Retinal pigment epithelial cell (primary cell): Measurements from ENCODE around the gene TMEM42.
A peak's percentile ranks its signal among the peaks of the same experiment; 100 is the strongest.

Source experiments
- DNase-seq: peaks from one replicate; pipeline ENCODE4 v3.0.0-alpha.2; 2010; ENCODE audit warnings: low read depth
- H3K4me3 ChIP-seq: 2 replicates; pipeline ENCODE4 v1.5.1; 2011; ENCODE audit warnings: mild to moderate bottlenecking, low read length, control low read depth, moderate library complexity
- TF ChIP-seq, protein P1 (sequence below): conservative IDR thresholded peaks from 2 replicates; pipeline ENCODE4 v1.5.1; 2011; ENCODE audit warnings: low read depth, low read length, control low read depth, inconsistent platforms

The TMEM42 gene

DNA sequence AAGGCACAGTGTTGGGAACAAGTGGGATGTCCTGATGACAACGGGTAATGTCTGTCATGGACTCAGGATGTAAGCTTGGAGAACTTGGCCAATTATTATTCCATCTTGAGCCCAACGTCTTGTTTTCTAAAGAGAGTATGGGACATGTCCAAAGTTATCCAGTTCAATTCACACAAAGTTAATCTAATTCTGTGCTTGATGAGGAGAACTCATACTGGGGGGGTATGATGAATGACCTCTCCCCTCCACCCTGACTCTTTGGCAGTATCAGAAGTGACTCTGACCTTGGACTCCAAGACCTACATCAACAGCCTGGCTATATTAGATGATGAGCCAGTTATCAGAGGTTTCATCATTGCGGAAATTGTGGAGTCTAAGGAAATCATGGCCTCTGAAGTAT is 49.0 kb downstream of the TMEM42 start:
- no peak overlapping the region for H3K4me3 ChIP-seq
- TF ChIP-seq, protein P1, sequence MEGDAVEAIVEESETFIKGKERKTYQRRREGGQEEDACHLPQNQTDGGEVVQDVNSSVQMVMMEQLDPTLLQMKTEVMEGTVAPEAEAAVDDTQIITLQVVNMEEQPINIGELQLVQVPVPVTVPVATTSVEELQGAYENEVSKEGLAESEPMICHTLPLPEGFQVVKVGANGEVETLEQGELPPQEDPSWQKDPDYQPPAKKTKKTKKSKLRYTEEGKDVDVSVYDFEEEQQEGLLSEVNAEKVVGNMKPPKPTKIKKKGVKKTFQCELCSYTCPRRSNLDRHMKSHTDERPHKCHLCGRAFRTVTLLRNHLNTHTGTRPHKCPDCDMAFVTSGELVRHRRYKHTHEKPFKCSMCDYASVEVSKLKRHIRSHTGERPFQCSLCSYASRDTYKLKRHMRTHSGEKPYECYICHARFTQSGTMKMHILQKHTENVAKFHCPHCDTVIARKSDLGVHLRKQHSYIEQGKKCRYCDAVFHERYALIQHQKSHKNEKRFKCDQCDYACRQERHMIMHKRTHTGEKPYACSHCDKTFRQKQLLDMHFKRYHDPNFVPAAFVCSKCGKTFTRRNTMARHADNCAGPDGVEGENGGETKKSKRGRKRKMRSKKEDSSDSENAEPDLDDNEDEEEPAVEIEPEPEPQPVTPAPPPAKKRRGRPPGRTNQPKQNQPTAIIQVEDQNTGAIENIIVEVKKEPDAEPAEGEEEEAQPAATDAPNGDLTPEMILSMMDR: no peak
- no peak for DNase-seq

DNA sequence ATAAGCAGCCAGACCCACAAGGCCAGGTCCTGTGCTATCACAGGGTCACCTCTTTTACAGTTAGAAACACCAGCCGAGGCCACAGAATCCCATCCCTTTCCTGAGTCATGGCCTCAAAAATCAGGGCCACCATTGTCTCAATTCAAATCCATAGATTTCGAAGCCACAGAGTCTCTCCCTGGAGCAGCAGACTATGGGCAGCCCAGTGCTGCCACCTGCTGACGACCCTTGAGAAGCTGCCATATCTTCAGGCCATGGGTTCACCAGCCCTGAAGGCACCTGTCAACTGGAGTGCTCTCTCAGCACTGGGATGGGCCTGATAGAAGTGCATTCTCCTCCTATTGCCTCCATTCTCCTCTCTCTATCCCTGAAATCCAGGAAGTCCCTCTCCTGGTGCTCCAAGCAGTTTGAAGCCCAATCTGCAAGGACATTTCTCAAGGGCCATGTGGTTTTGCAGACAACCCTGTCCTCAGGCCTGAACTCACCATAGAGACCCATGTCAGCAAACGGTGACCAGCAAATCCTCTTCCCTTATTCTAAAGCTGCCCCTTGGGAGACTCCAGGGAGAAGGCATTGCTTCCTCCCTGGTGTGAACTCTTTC is 52.3 kb downstream of the TMEM42 start:
- peak; percentile 24 for DNase-seq
- no peak overlapping the region for H3K4me3 ChIP-seq
- TF ChIP-seq, protein P1: peak; percentile 91

DNA sequence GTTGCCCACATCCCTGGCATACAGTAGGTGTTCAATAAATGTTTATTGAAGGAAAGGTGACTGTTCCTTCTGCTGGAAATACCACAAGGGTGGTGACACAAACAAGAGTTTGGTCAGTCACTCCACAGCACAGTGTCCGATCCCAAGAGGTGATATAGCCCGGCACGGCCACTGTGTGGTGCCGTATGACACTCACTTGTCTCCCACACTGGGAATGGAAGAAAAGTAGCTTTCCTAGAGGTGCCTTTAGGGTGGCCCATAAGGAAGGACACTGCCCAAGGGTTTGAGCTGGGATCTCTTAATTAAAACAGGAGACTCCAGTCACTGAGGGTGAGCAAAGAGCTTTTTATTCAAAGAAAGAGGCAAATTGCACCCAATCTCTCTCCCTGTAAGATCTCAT is 53.2 kb downstream of the TMEM42 start:
- no peak overlapping the region for H3K4me3 ChIP-seq
- no peak for DNase-seq
- TF ChIP-seq, protein P1: peak; percentile 51
